GM06990 (cell line): ENCODE data around the gene GRHL1.

ENCODE experiments used
- DNase-seq: peaks from one replicate; pipeline ENCODE4 v3.0.0-alpha.2; 2011; ENCODE audit not compliant: insufficient read length; ENCODE audit errors: extremely low read depth
- H3K27me3 ChIP-seq: replicated peaks from 2 replicates; pipeline ENCODE4 v1.6.0; 2011; ENCODE audit warnings: low read length; ENCODE audit not compliant: control insufficient read depth, insufficient read depth
- H3K36me3 ChIP-seq: 2 replicates; pipeline ENCODE4 v1.5.1; 2011; ENCODE audit warnings: low read length; ENCODE audit not compliant: control insufficient read depth, insufficient read depth
- H3K4me3 ChIP-seq: replicated peaks from 2 replicates; pipeline ENCODE4 v1.5.1; 2011; ENCODE audit warnings: low read depth, mild to moderate bottlenecking, control low read depth, low read length
- CTCF ChIP-seq: IDR thresholded peaks from 2 replicates; pipeline ENCODE4 v1.5.1; 2011; ENCODE audit warnings: low read length, control low read depth, mild to moderate bottlenecking, inconsistent platforms; ENCODE audit not compliant: insufficient read depth, poor library complexity, severe bottlenecking

Gene GRHL1

GRCh38 chr2:9949992-9950520 lies 1.4 kb upstream of the GRHL1 start:
- TF ChIP-seq CTCF, result no peak
- Histone ChIP-seq H3K27me3 (peaks cover 5% of the 10 kb centered on the region), H3K36me3 (no peaks in the 10 kb centered on the region), H3K4me3 (no peak overlapping the region)
- no peak for DNase-seq

GRCh38 chr2:9950521-9951271 lies 797 bp upstream of the GRHL1 start:
- DNase-seq, result peak; percentile 68
- Histone ChIP-seq H3K27me3 (peaks cover 1% of the 10 kb centered on the region), H3K36me3 (no peaks in the 10 kb centered on the region), H3K4me3 (peak overlapping the region; percentile 63)
- TF ChIP-seq CTCF, result no peak

- TF ChIP-seq CTCF, result no peak
- H3K4me3 ChIP-seq, result peak overlapping the region; percentile 63
- H3K36me3 ChIP-seq, result no peaks in the 10 kb centered on the region
- no peaks in the 10 kb centered on the region for H3K27me3 ChIP-seq
- no peak for DNase-seq
Measured at GRCh38 chr2:9951272-9951521, 296 bp upstream of the GRHL1 start.

- Histone ChIP-seq H3K4me3 (peak overlapping the region; percentile 71), H3K27me3 (no peaks in the 10 kb centered on the region), H3K36me3 (no peaks in the 10 kb centered on the region)
- no peak for TF ChIP-seq CTCF
- DNase-seq, result no peak
Measured at GRCh38 chr2:9952286-9952737, 819 bp downstream of the GRHL1 start.

- Histone ChIP-seq H3K4me3 (no peak overlapping the region), H3K27me3 (no peaks in the 10 kb centered on the region), H3K36me3 (no peaks in the 10 kb centered on the region)
- TF ChIP-seq CTCF, result no peak
- DNase-seq, result no peak
Measured at GRCh38 chr2:9952856-9953503, 1.5 kb downstream of the GRHL1 start.

- Histone ChIP-seq H3K36me3 (no peaks in the 10 kb centered on the region), H3K27me3 (no peaks in the 10 kb centered on the region), H3K4me3 (no peak overlapping the region)
- TF ChIP-seq CTCF, result no peak
- no peak for DNase-seq
Measured at GRCh38 chr2:9954136-9954535, 2.6 kb downstream of the GRHL1 start.
